IPS-NIHi11 (cell line): ENCODE data around the gene INTS6.

Experiments
- DNase-seq: peaks from one replicate; pipeline ENCODE4 v3.0.0; 2012; ENCODE audit warnings: mixed read lengths, low spot score

Gene INTS6

DNA sequence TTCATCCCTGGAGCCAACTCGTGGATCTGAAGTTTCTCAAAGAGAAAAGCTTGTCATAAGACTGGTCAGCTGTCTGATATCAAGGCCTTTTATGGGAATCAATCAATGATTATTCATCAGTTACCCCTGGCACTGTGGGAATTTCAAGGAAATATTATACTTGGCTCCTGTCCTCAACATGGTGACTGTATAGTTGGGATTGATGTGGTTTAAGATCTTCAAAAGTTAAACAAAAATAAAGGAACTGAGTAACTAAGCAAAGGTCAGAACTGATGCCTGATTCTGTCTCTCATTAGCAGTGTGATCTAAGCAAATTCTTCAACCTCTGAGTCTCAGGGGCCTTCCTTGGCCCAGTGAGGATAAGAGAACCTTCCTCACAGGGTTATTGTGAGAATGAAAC, 135.6 kb downstream of the INTS6 start:
- DNase-seq = no peak

DNA sequence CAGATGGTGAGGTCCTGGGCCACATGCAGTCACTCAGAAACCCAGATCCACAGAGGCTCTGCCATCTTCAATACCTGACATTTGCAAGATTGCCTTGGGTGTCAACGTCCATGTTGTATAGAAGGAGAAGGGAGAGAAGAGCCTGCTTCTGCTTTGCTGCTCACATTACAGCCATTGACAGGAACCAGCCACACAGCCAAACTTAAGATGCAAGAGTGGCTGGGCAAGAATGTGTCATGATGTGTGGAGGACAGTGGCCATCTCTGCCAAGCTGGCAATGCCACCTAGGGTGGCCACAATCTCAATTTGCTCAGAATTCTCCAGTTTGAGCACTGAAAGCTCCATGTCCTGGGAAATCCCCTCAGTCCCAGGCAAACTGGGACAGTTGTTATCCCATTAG, 139.2 kb downstream of the INTS6 start:
- no peak for DNase-seq

DNA sequence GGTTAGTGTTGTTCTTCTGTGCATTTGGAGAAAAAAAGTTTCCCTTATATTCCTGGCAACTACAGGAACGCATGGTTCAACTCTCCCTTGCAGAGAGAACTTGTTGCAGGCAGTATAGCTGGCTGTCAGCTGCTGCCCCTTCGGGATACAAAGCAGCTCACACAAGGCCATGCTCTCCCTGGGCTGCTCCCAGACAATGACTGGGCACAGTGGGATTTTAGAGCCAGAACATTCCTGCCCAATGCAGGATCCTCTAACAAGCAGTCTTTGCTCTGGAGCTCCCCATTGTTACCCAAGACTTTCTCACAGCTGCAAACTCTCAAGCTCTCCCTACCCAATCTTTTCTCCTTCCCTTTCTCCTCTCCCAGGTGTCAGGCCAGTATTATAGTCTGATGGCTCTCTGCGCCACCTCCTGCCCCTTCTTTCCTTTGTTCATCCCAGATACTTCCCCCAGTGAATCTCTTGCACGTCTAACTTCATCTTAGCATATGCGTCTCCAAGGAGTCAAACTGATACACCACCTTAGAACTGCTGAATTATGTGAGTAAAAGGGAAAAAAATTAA, 140.8 kb downstream of the INTS6 start:
- peak; percentile 27 for DNase-seq
